Measurements from ENCODE around the gene SRPRA.
"Not testable (repeated sequence)": the region's sequence is repeated elsewhere in the genome, so short reads cannot be mapped to it uniquely, and the experiment has no call there.

SRPRA gene

GRCh38 chr11:126268708-126269579 is at the start of gene SRPRA, which contains the start of gene FOXRED1:
Gene SRPRA, minus strand, starts transcription at chr11:126268895. Its CDS starts 91 bp downstream, at chr11:126268804.
Gene FOXRED1, plus strand, starts transcription at chr11:126269154. Its CDS starts 53 bp downstream, at chr11:126269207.
- peak; percentile 100 for DNase-seq

- peak; percentile 33 for DNase-seq
Observed at GRCh38 chr11:126317756-126318573, 49.3 kb upstream of the SRPRA start.

GRCh38 chr11:126317432-126317755 is 48.7 kb upstream of the SRPRA start:
- no peak for DNase-seq

GRCh38 chr11:126313826-126314225 is 45.1 kb upstream of the SRPRA start:
- no peak for DNase-seq

GRCh38 chr11:126312961-126313360 is 44.3 kb upstream of the SRPRA start:
- DNase-seq = no peak

GRCh38 chr11:126311401-126312291 is 43.0 kb upstream of the SRPRA start:
- DNase-seq = no peak

- DNase-seq = no peak
Observed at GRCh38 chr11:126310992-126311310, 42.3 kb upstream of the SRPRA start.

- DNase-seq = peak; percentile 65
Observed at GRCh38 chr11:126310200-126310991, 41.7 kb upstream of the SRPRA start.

- not testable (repeated sequence) for DNase-seq
Observed at GRCh38 chr11:126308771-126309170, 40.1 kb upstream of the SRPRA start.

GRCh38 chr11:126308271-126308671 is 39.6 kb upstream of the SRPRA start:
- no peak for DNase-seq

- no peak for DNase-seq
Observed at GRCh38 chr11:126307706-126308105, 39.0 kb upstream of the SRPRA start.

GRCh38 chr11:126305699-126306098 is 37.0 kb upstream of the SRPRA start:
- peak; percentile 31 for DNase-seq

GRCh38 chr11:126304457-126305075 is 35.9 kb upstream of the SRPRA start:
- peak; percentile 28 for DNase-seq

GRCh38 chr11:126303623-126304456 is 35.1 kb upstream of the SRPRA start, which contains the start of gene DCPS:
Gene DCPS, plus strand, starts transcription at chr11:126304060. Its CDS starts 21 bp downstream, at chr11:126304081.
- peak; percentile 88 for DNase-seq

GRCh38 chr11:126297004-126297403 is 28.3 kb upstream of the SRPRA start:
- no peak for DNase-seq

GRCh38 chr11:126293726-126294125 is 25.0 kb upstream of the SRPRA start:
- no peak for DNase-seq

- no peak for DNase-seq
Observed at GRCh38 chr11:126290887-126291286, 22.2 kb upstream of the SRPRA start.

GRCh38 chr11:126288237-126288636 is 19.5 kb upstream of the SRPRA start:
- no peak for DNase-seq

GRCh38 chr11:126284829-126285228 is 16.1 kb upstream of the SRPRA start:
- peak; percentile 83 for DNase-seq
